ENCODE data around the gene ERI3.

ERI3 gene

GRCh38 chr1:44316231-44316759 lies 38.8 kb downstream of the ERI3 start:
- DNase-seq (ENCODE audit: low read depth, low spot score): no peak

GRCh38 chr1:44315521-44315920 lies 39.5 kb downstream of the ERI3 start:
- DNase-seq (ENCODE audit: low read depth, low spot score): no peak

- no peak for DNase-seq (ENCODE audit: low read depth, low spot score)
Measured at GRCh38 chr1:44314452-44314851, 40.6 kb downstream of the ERI3 start.

GRCh38 chr1:44313265-44313918 lies 41.7 kb downstream of the ERI3 start:
- DNase-seq (ENCODE audit: low read depth, low spot score): no peak

GRCh38 chr1:44312399-44313196 lies 42.5 kb downstream of the ERI3 start:
- no peak for DNase-seq (ENCODE audit: low read depth, low spot score)

GRCh38 chr1:44310006-44310405 lies 45.1 kb downstream of the ERI3 start:
- DNase-seq (ENCODE audit: low read depth, low spot score): no peak

GRCh38 chr1:44305962-44306422 lies 49.1 kb downstream of the ERI3 start:
- DNase-seq (ENCODE audit: low read depth, low spot score): no peak

- DNase-seq (ENCODE audit: low read depth, low spot score): no peak
Measured at GRCh38 chr1:44303532-44303931, 51.5 kb downstream of the ERI3 start.

GRCh38 chr1:44302541-44302940 lies 52.5 kb downstream of the ERI3 start:
- DNase-seq (ENCODE audit: low read depth, low spot score): no peak

GRCh38 chr1:44301442-44301841 lies 53.6 kb downstream of the ERI3 start:
- no peak for DNase-seq (ENCODE audit: low read depth, low spot score)

GRCh38 chr1:44300852-44301251 lies 54.2 kb downstream of the ERI3 start:
- no peak for DNase-seq (ENCODE audit: low read depth, low spot score)

GRCh38 chr1:44297695-44298400 lies 57.2 kb downstream of the ERI3 start:
- DNase-seq (ENCODE audit: low read depth, low spot score): no peak

GRCh38 chr1:44296806-44297205 lies 58.3 kb downstream of the ERI3 start:
- DNase-seq (ENCODE audit: low read depth, low spot score): no peak

GRCh38 chr1:44296086-44296485 lies 59.0 kb downstream of the ERI3 start:
- no peak for DNase-seq (ENCODE audit: low read depth, low spot score)

GRCh38 chr1:44294588-44295007 lies 60.5 kb downstream of the ERI3 start:
- DNase-seq (ENCODE audit: low read depth, low spot score): no peak

GRCh38 chr1:44293761-44294315 lies 61.2 kb downstream of the ERI3 start:
- DNase-seq (ENCODE audit: low read depth, low spot score): no peak

GRCh38 chr1:44292651-44293050 lies 62.4 kb downstream of the ERI3 start:
- DNase-seq (ENCODE audit: low read depth, low spot score): no peak

GRCh38 chr1:44290250-44291094 lies 64.6 kb downstream of the ERI3 start:
- no peak for DNase-seq (ENCODE audit: low read depth, low spot score)

- no peak for DNase-seq (ENCODE audit: low read depth, low spot score)
Measured at GRCh38 chr1:44289530-44289929, 65.5 kb downstream of the ERI3 start.

- no peak for DNase-seq (ENCODE audit: low read depth, low spot score)
Measured at GRCh38 chr1:44288883-44289282, 66.2 kb downstream of the ERI3 start.

GRCh38 chr1:44284184-44284583 lies 70.9 kb downstream of the ERI3 start:
- no peak for DNase-seq (ENCODE audit: low read depth, low spot score)

All from smooth muscle cell of the brain vasculature (primary cell).